IMR-90 (cell line): Measurements from ENCODE around the gene EHBP1. TPM values are rescaled to one million over a fixed set of nuclear protein-coding genes. Genes with fewer than 3 reads are reported as not detected.
A peak's percentile ranks its signal among the peaks of the same experiment; 100 is the strongest.

ENCODE experiments used
- ATAC-seq: fragments of 200-7000 bp; cut with Tn5 transposase; 2 replicates; pipeline ENCODE4 v1.9.1; 2020; ENCODE audit warnings: low read depth, mild to moderate bottlenecking, moderate library complexity
- BruUV-seq: library from RNA; stranded (reverse); fragments of 400-500 nt; replicated peaks from 2 replicates; lab custom pipeline; 2021; lab: Mats Ljungman, UMichigan
- CTCF ChIA-PET: fragments of 300-600 bp; formaldehyde crosslinking; extraction: SDS; loops from one replicate; lab custom pipeline; 2021; ENCODE audit warnings: antibody characterized with exemption; lab: Yijun Ruan, JAX
- POLR2A ChIA-PET: fragments of 300-600 bp; sonication (Branson Sonifier 250); formaldehyde crosslinking; loops from one replicate; lab custom pipeline; 2022; ENCODE audit warnings: antibody characterized with exemption; ENCODE audit not compliant: unreplicated experiment; lab: Charles Lee
- DNase-seq: peaks from one replicate; pipeline ENCODE4 v3.0.0; 2013
- H2AFZ ChIP-seq: replicated peaks from 2 replicates; pipeline ENCODE3; 2013; ENCODE audit warnings: low read length, mild to moderate bottlenecking; ENCODE audit not compliant: poor library complexity
- H2AK5ac ChIP-seq: 2 replicates; pipeline ENCODE4 v1.6.1; 2013; ENCODE audit warnings: low read depth, low read length, inconsistent platforms
- H2AK9ac ChIP-seq: replicated peaks from 2 replicates; pipeline ENCODE3; 2013; ENCODE audit warnings: mild to moderate bottlenecking, low read depth, low read length, moderate library complexity; ENCODE audit not compliant: poor library complexity
- H2BK120ac ChIP-seq: 2 replicates; pipeline ENCODE4 v1.6.1; 2013; ENCODE audit warnings: low read depth, low read length, inconsistent platforms
- H2BK15ac ChIP-seq: 3 replicates; pipeline ENCODE4 v1.6.1; 2013; ENCODE audit warnings: low read depth, low read length, inconsistent platforms
- H2BK20ac ChIP-seq: 2 replicates; pipeline ENCODE4 v1.6.1; 2013; ENCODE audit warnings: low read depth, mild to moderate bottlenecking, inconsistent platforms, low read length, moderate library complexity
- H2BK5ac ChIP-seq: 2 replicates; pipeline ENCODE4 v1.6.1; 2013; ENCODE audit warnings: mild to moderate bottlenecking, low read depth, low read length, inconsistent platforms; ENCODE audit not compliant: poor library complexity, severe bottlenecking
- H3K14ac ChIP-seq: replicated peaks from 2 replicates; pipeline ENCODE4 v1.6.1; 2013; ENCODE audit warnings: low read depth, low read length, inconsistent platforms
- H3K18ac ChIP-seq: 2 replicates; pipeline ENCODE4 v1.6.1; 2013; ENCODE audit warnings: low read depth, low read length, control low read depth
- H3K23ac ChIP-seq: 2 replicates; pipeline ENCODE4 v1.6.1; 2013; ENCODE audit warnings: low read depth, low read length, inconsistent platforms
- H3K27ac ChIP-seq: 2 replicates; pipeline ENCODE4 v1.5.1; 2013; ENCODE audit warnings: mild to moderate bottlenecking, control low read depth, low read length; ENCODE audit not compliant: insufficient read depth
- H3K27me3 ChIP-seq: 2 replicates; pipeline ENCODE4 v1.6.1; 2013; ENCODE audit warnings: low read length; ENCODE audit not compliant: control insufficient read depth, insufficient read depth
- H3K36me3 ChIP-seq: 2 replicates; pipeline ENCODE4 v1.6.1; 2013; ENCODE audit warnings: low read length, mixed read lengths; ENCODE audit not compliant: control insufficient read depth, insufficient read depth
- H3K4ac ChIP-seq: 2 replicates; pipeline ENCODE4 v1.6.1; 2013; ENCODE audit warnings: low read depth, low read length, inconsistent platforms
- H3K4me1 ChIP-seq: 2 replicates; pipeline ENCODE4 v1.6.1; 2013; ENCODE audit warnings: low read length, mixed read lengths; ENCODE audit not compliant: control insufficient read depth, insufficient read depth
- H3K4me2 ChIP-seq: 2 replicates; pipeline ENCODE4 v1.6.1; 2013; ENCODE audit warnings: low read depth, mild to moderate bottlenecking, control low read depth, low read length, moderate library complexity
- H3K4me3 ChIP-seq: 2 replicates; pipeline ENCODE4 v1.5.1; 2013; ENCODE audit warnings: low read depth, mild to moderate bottlenecking, control low read depth, low read length, moderate library complexity; ENCODE audit not compliant: insufficient read depth
- H3K56ac ChIP-seq: 2 replicates; pipeline ENCODE4 v1.6.1; 2013; ENCODE audit warnings: low read length, inconsistent platforms; ENCODE audit not compliant: insufficient read depth; ENCODE audit errors: extremely low read depth
- H3K79me1 ChIP-seq, 2 experiments: 2 replicates each; pipeline ENCODE4 v1.6.1; 2013; ENCODE audit warnings: low read length in 2 of 2, inconsistent platforms in 1 of 2, low read depth in 1 of 2
- H3K9ac ChIP-seq: 2 replicates; pipeline ENCODE4 v1.6.1; 2013; ENCODE audit warnings: low read depth, low read length, control low read depth
- H3K9me1 ChIP-seq: 2 replicates; pipeline ENCODE4 v1.6.1; 2013; ENCODE audit warnings: low read length, inconsistent platforms; ENCODE audit not compliant: insufficient read depth
- H3K9me3 ChIP-seq: 2 replicates; pipeline ENCODE4 v1.6.1; 2013; ENCODE audit warnings: low read length; ENCODE audit not compliant: control insufficient read depth, insufficient read depth
- H4K20me1 ChIP-seq: 2 replicates; pipeline ENCODE4 v1.6.1; 2013; ENCODE audit warnings: low read length, inconsistent platforms; ENCODE audit not compliant: insufficient read depth
- H4K5ac ChIP-seq: 2 replicates; pipeline ENCODE4 v1.6.1; 2013; ENCODE audit warnings: mild to moderate bottlenecking, low read depth, low read length, control low read depth
- H4K8ac ChIP-seq, 2 experiments: 2 replicates each; pipeline ENCODE4 v1.6.1; 2013; ENCODE audit warnings: low read depth in 2 of 2, low read length in 2 of 2, control low read depth in 1 of 2, inconsistent platforms in 1 of 2
- H4K91ac ChIP-seq: 2 replicates; pipeline ENCODE4 v1.6.1; 2013; ENCODE audit warnings: low read depth, low read length, inconsistent platforms; ENCODE audit not compliant: insufficient read depth
- BHLHE40 ChIP-seq: fragments of 150-350 bp; IDR thresholded peaks from 2 replicates; pipeline ENCODE4 v1.6.1; 2016; ENCODE audit warnings: mild to moderate bottlenecking, low read depth, low read length
- CEBPB ChIP-seq: IDR thresholded peaks from 2 replicates; pipeline ENCODE4 v1.6.1; 2012; ENCODE audit warnings: low read depth, low read length, improper control_type of control experiment
- CHD1 ChIP-seq: IDR thresholded peaks from 2 replicates; pipeline ENCODE4 v1.6.1; 2012; ENCODE audit warnings: low read depth, low read length, improper control_type of control experiment
- CTCF ChIP-seq: conservative IDR thresholded peaks from 2 replicates; pipeline ENCODE4 v1.5.1; 2012; ENCODE audit warnings: mild to moderate bottlenecking, low read depth, low read length, improper control_type of control experiment
- ELK1 ChIP-seq: fragments of 150-350 bp; IDR thresholded peaks from 2 replicates; pipeline ENCODE4 v1.6.1; 2016; ENCODE audit warnings: low read depth, mild to moderate bottlenecking, low read length, moderate library complexity, borderline replicate concordance
- FOS ChIP-seq: fragments of 150-350 bp; IDR thresholded peaks from 2 replicates; pipeline ENCODE4 v1.6.1; 2016; ENCODE audit warnings: low read depth, low read length
- MAFK ChIP-seq: IDR thresholded peaks from 2 replicates; pipeline ENCODE4 v1.6.1; 2012; ENCODE audit warnings: low read depth, low read length, improper control_type of control experiment
- MAZ ChIP-seq: IDR thresholded peaks from 2 replicates; pipeline ENCODE4 v1.6.1; 2012; ENCODE audit warnings: low read depth, mild to moderate bottlenecking, low read length, improper control_type of control experiment, moderate library complexity, borderline replicate concordance
- NFE2L2 ChIP-seq: fragments of 150-350 bp; IDR thresholded peaks from 2 replicates; pipeline ENCODE4 v1.6.1; 2016; ENCODE audit warnings: low read depth, mild to moderate bottlenecking, low read length
- POLR2A ChIP-seq: IDR thresholded peaks from 2 replicates; pipeline ENCODE4 v1.6.1; 2012; ENCODE audit warnings: mild to moderate bottlenecking, low read depth, low read length
- RAD21 ChIP-seq: IDR thresholded peaks from 2 replicates; pipeline ENCODE4 v1.6.1; 2012; ENCODE audit warnings: low read length, improper control_type of control experiment
- RCOR1 ChIP-seq: IDR thresholded peaks from 2 replicates; pipeline ENCODE4 v1.6.1; 2012; ENCODE audit warnings: mild to moderate bottlenecking, low read length, improper control_type of control experiment; ENCODE audit not compliant: insufficient replicate concordance
- RFX5 ChIP-seq: IDR thresholded peaks from 2 replicates; pipeline ENCODE4 v1.8.0; 2012; ENCODE audit warnings: low read depth, mild to moderate bottlenecking, low read length, moderate library complexity
- SMC3 ChIP-seq: fragments of 150-350 bp; IDR thresholded peaks from 2 replicates; pipeline ENCODE4 v1.6.1; 2016; ENCODE audit warnings: low read depth, mild to moderate bottlenecking, antibody characterized with exemption, low read length, moderate library complexity
- WGBS, 2 experiments: methylation state at CpG; one replicate each; pipeline versions ENCODE4 v1.1.5 to v1.1.7; 2013; ENCODE audit warnings: missing lambda C conversion rate in 2 of 2; ENCODE audit not compliant: insufficient read length in 1 of 2; ENCODE audit errors: extremely low coverage in 2 of 2; 5-methylcytosine and 5-hydroxymethylcytosine counted together
- dilution Hi-C: fragments of 300-500 bp; cut with HindIII; formaldehyde crosslinking; loops from one replicate; pipeline ENCODE4 v1.14.3; 2018; ENCODE audit warnings: low sequenced_read_pairs; ENCODE audit not compliant: unreplicated experiment
- in situ Hi-C: fragments of 300-500 bp; cut with MboI; formaldehyde crosslinking; loops from 3 replicates; pipeline ENCODE4 v1.14.3; 2019; ENCODE audit warnings: low sequenced_read_pairs, inconsistent platforms, mixed read lengths
- intact Hi-C: fragments of 100-400 bp; cut with micrococcal nuclease; formaldehyde crosslinking; loops from 2 replicates; pipeline ENCODE4 v1.10.0; 2022
- polyA plus RNA-seq, 3 experiments: library from polyadenylated mRNA; depleted of rRNA; stranded (reverse); fragments of >200 nt; gene quantifications; 2 replicates each; pipeline ENCODE4 v1.2.3, GENCODE V29; 2012; ENCODE audit warnings: low replicate concordance in 1 of 3
- total RNA-seq: library from RNA; depleted of rRNA; stranded (reverse); fragments of >200 nt; gene quantifications from 2 replicates; pipeline ENCODE4 v1.2.3, GENCODE V29; 2012
- TF ChIP-seq, protein P1 (sequence below): fragments of 150-350 bp; IDR thresholded peaks from 2 replicates; pipeline ENCODE4 v1.6.1; 2017; ENCODE audit warnings: mild to moderate bottlenecking, antibody characterized with exemption, low read length, low read depth

Gene EHBP1
- total and polyA plus RNA-seq, 2 of the 4 experiments (the other 2 are of a cell fraction): 28.3 to 44.4 TPM

- H3K9me1 ChIP-seq: peaks cover 3% of the 10 kb centered on the region; the same call in 1 of the 2 replicates
- no peak overlapping the region for H4K8ac ChIP-seq
- dilution Hi-C loops (no loop called here), in situ Hi-C loops (no loop called here), intact Hi-C loops (no loop called here)
- H3K56ac ChIP-seq: no peak overlapping the region
- H2AK5ac ChIP-seq: no peak overlapping the region
- no peak overlapping the region for H2AK9ac ChIP-seq
- H3K79me1 ChIP-seq: no peaks in the 10 kb centered on the region
- peaks cover 2% of the 10 kb centered on the region; the same call in 1 of the 2 replicates for H3K4me1 ChIP-seq
- no peak overlapping the region for H3K4me2 ChIP-seq
- ATAC-seq (no peak), DNase-seq (peak; percentile 12)
- H3K23ac ChIP-seq: no peak overlapping the region
- no peak overlapping the region for H2BK20ac ChIP-seq
- H2BK5ac ChIP-seq: no peak overlapping the region
- H4K5ac ChIP-seq: no peak overlapping the region
- no peak overlapping the region for H3K4me3 ChIP-seq
- TF ChIP-seq CTCF (no peak), RAD21 (no peak), BHLHE40 (no peak), NFE2L2 (no peak), RFX5 (no peak), CEBPB (no peak), CHD1 (no peak), POLR2A (no peak), SMC3 (no peak), MAZ (no peak), MAFK (no peak), ELK1 (no peak), FOS (no peak), RCOR1 (no peak)
- TF ChIP-seq, protein P1, sequence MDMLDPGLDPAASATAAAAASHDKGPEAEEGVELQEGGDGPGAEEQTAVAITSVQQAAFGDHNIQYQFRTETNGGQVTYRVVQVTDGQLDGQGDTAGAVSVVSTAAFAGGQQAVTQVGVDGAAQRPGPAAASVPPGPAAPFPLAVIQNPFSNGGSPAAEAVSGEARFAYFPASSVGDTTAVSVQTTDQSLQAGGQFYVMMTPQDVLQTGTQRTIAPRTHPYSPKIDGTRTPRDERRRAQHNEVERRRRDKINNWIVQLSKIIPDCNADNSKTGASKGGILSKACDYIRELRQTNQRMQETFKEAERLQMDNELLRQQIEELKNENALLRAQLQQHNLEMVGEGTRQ: no peak
- no peak overlapping the region for H4K91ac ChIP-seq
- no peak overlapping the region for H3K4ac ChIP-seq
- no CpG with 5 or more reads among the region's 35 CpGs for WGBS, 2 experiments
- peaks cover 10% of the 10 kb centered on the region; the same call in 1 of the 2 replicates for H4K20me1 ChIP-seq
- H3K27ac ChIP-seq: no peak overlapping the region
- no peak overlapping the region for H3K9ac ChIP-seq
- H3K36me3 ChIP-seq: no peaks in the 10 kb centered on the region
- no peak overlapping the region for H3K18ac ChIP-seq
- ChIA-PET POLR2A (no interaction called here), CTCF (no interaction called here)
- peak overlapping the region; percentile 36 for H2AFZ ChIP-seq
- BruUV-seq: no TSS peak
- no peak overlapping the region for H2BK15ac ChIP-seq
- peaks cover 78% of the 10 kb centered on the region for H3K27me3 ChIP-seq
- no peak overlapping the region for H2BK120ac ChIP-seq
- peaks cover 19% of the 10 kb centered on the region; the same call in 1 of the 2 replicates for H3K9me3 ChIP-seq
- no peak overlapping the region for H3K14ac ChIP-seq
Observed at GRCh38 chr2:63058144-63058920, 352.8 kb downstream of the EHBP1 start.
